Astrocyte (in vitro differentiated cells and primary cell): Measurements from ENCODE around the gene FAM124B. TPM values are rescaled to one million over a fixed set of nuclear protein-coding genes. Genes with fewer than 3 reads are reported as not detected.

Experiments
- DNase-seq: peaks from one replicate; pipeline ENCODE4 v3.0.0-alpha.2; 2010; ENCODE audit warnings: low read depth
- FAIRE-seq: peaks from 2 replicates; lab custom pipeline; 2011; peaks lifted over from hg19 to GRCh38; lab: Jason Lieb, UNC
- H2AFZ ChIP-seq: 2 replicates; pipeline ENCODE4 v1.6.0; 2012; ENCODE audit warnings: low read depth, low read length, inconsistent platforms
- H3K27ac ChIP-seq: 2 replicates; pipeline ENCODE4 v1.5.1; 2011; ENCODE audit warnings: low read depth, low read length, inconsistent platforms
- H3K27me3 ChIP-seq: 2 replicates; pipeline ENCODE4 v1.6.0; 2011; ENCODE audit warnings: low read length, inconsistent platforms; ENCODE audit not compliant: insufficient read depth
- H3K36me3 ChIP-seq: 2 replicates; pipeline ENCODE4 v1.5.1; 2011; ENCODE audit warnings: low read length, inconsistent platforms; ENCODE audit not compliant: insufficient read depth
- H3K4me1 ChIP-seq: 2 replicates; pipeline ENCODE4 v1.5.1; 2011; ENCODE audit warnings: low read length, inconsistent platforms; ENCODE audit not compliant: insufficient read depth
- H3K4me2 ChIP-seq: 2 replicates; pipeline ENCODE4 v1.6.0; 2012; ENCODE audit warnings: low read length, inconsistent platforms
- H3K4me3 ChIP-seq: 2 replicates; pipeline ENCODE4 v1.5.1; 2011; ENCODE audit warnings: low read depth, mild to moderate bottlenecking, low read length, inconsistent platforms; ENCODE audit not compliant: insufficient read depth
- H3K79me2 ChIP-seq: 2 replicates; pipeline ENCODE4 v1.6.0; 2012; ENCODE audit warnings: mild to moderate bottlenecking, low read length, inconsistent platforms; ENCODE audit not compliant: insufficient read depth
- H3K9ac ChIP-seq: 2 replicates; pipeline ENCODE4 v1.6.0; 2012; ENCODE audit warnings: mild to moderate bottlenecking, low read length, inconsistent platforms
- H3K9me3 ChIP-seq: 2 replicates; pipeline ENCODE4 v1.5.1; 2012; ENCODE audit warnings: low read depth, mild to moderate bottlenecking, low read length, inconsistent platforms; ENCODE audit not compliant: insufficient read depth
- H4K20me1 ChIP-seq: 2 replicates; pipeline ENCODE4 v1.6.0; 2012; ENCODE audit warnings: low read length, inconsistent platforms; ENCODE audit not compliant: insufficient read depth
- H3K27ac Mint-ChIP-seq: one replicate; pipeline ENCODE4 v1.8.0; 2021; ENCODE audit warnings: mild to moderate bottlenecking, mixed read lengths; ENCODE audit not compliant: unreplicated experiment
- H3K27me3 Mint-ChIP-seq: one replicate; pipeline ENCODE4 v1.8.0; 2021; ENCODE audit warnings: low read depth, mixed read lengths; ENCODE audit not compliant: unreplicated experiment
- H3K36me3 Mint-ChIP-seq: one replicate; pipeline ENCODE4 v1.8.0; 2021; ENCODE audit warnings: low read depth, mixed read lengths; ENCODE audit not compliant: unreplicated experiment
- H3K4me1 Mint-ChIP-seq: one replicate; pipeline ENCODE4 v1.8.0; 2021; ENCODE audit warnings: low read depth, mixed read lengths; ENCODE audit not compliant: unreplicated experiment
- H3K4me3 Mint-ChIP-seq: one replicate; pipeline ENCODE4 v1.8.0; 2021; ENCODE audit warnings: mild to moderate bottlenecking, moderate library complexity, mixed read lengths; ENCODE audit not compliant: unreplicated experiment
- H3K9me3 Mint-ChIP-seq: one replicate; pipeline ENCODE4 v1.8.0; 2021; ENCODE audit warnings: mild to moderate bottlenecking, mixed read lengths; ENCODE audit not compliant: unreplicated experiment
- CTCF ChIP-seq: IDR thresholded peaks from 2 replicates; pipeline ENCODE4 v1.5.1; 2011; ENCODE audit warnings: low read depth, mild to moderate bottlenecking, inconsistent platforms, low read length, moderate library complexity; ENCODE audit not compliant: insufficient read depth
- EZH2 ChIP-seq: IDR thresholded peaks from 2 replicates; pipeline ENCODE4 v1.6.1; 2012; ENCODE audit warnings: mild to moderate bottlenecking, low read length, inconsistent platforms; ENCODE audit not compliant: insufficient read depth
- total RNA-seq: library from RNA; stranded (reverse); gene quantifications from 2 replicates; pipeline ENCODE4 v1.2.1, GENCODE V29; 2021

The FAM124B gene
- total RNA-seq, 1 donor from 2014 or later: not detected

- no peak overlapping the region for H3K27ac ChIP-seq
- H3K4me3 ChIP-seq: no peak overlapping the region
- FAIRE-seq (no peak), DNase-seq (no peak)
- Mint-ChIP-seq H3K36me3 (peaks cover 2% of the 10 kb centered on the region), H3K27me3 (no peaks in the 10 kb centered on the region), H3K4me1 (no peaks in the 10 kb centered on the region), H3K4me3 (no peak overlapping the region), H3K27ac (no peak overlapping the region), H3K9me3 (peaks cover 13% of the 10 kb centered on the region)
- no peaks in the 10 kb centered on the region for H4K20me1 ChIP-seq
- TF ChIP-seq CTCF: no peak
- TF ChIP-seq EZH2: no peak
- H3K27me3 ChIP-seq: no peaks in the 10 kb centered on the region
- no peaks in the 10 kb centered on the region for H3K36me3 ChIP-seq
- H3K4me1 ChIP-seq: no peaks in the 10 kb centered on the region
- no peaks in the 10 kb centered on the region for H3K79me2 ChIP-seq
- H3K4me2 ChIP-seq: no peak overlapping the region
- no peak overlapping the region for H3K9ac ChIP-seq
- no peak overlapping the region for H2AFZ ChIP-seq
- no peaks in the 10 kb centered on the region for H3K9me3 ChIP-seq
These were observed 25.6 kb upstream of the FAM124B start for GRCh38 chr2:224427471-224427870.

- no peaks in the 10 kb centered on the region for H3K4me1 ChIP-seq
- FAIRE-seq (no peak), DNase-seq (no peak)
- no peak overlapping the region for H3K4me3 Mint-ChIP-seq
- H3K9ac ChIP-seq: no peak overlapping the region
- H3K27me3 Mint-ChIP-seq: no peaks in the 10 kb centered on the region
- H3K27me3 ChIP-seq: no peaks in the 10 kb centered on the region
- H3K36me3 ChIP-seq: no peaks in the 10 kb centered on the region
- no peak overlapping the region for H3K4me2 ChIP-seq
- peaks cover 10% of the 10 kb centered on the region for H3K9me3 Mint-ChIP-seq
- H3K36me3 Mint-ChIP-seq: peaks cover 2% of the 10 kb centered on the region
- H3K9me3 ChIP-seq: no peaks in the 10 kb centered on the region
- TF ChIP-seq EZH2: no peak
- no peak for TF ChIP-seq CTCF
- H3K4me1 Mint-ChIP-seq: no peaks in the 10 kb centered on the region
- H3K4me3 ChIP-seq: no peak overlapping the region
- H3K27ac Mint-ChIP-seq: no peak overlapping the region
- no peak overlapping the region for H2AFZ ChIP-seq
- no peaks in the 10 kb centered on the region for H3K79me2 ChIP-seq
- H3K27ac ChIP-seq: no peak overlapping the region
- no peaks in the 10 kb centered on the region for H4K20me1 ChIP-seq
These were observed 24.7 kb upstream of the FAM124B start for GRCh38 chr2:224426656-224427055.

GRCh38 chr2:224421065-224421464 lies 19.2 kb upstream of the FAM124B start:
- Histone ChIP-seq H3K27ac (no peak overlapping the region), H3K9me3 (no peaks in the 10 kb centered on the region), H3K9ac (no peak overlapping the region), H3K4me3 (no peak overlapping the region), H3K4me1 (no peaks in the 10 kb centered on the region), H2AFZ (no peak overlapping the region), H3K79me2 (no peaks in the 10 kb centered on the region), H3K4me2 (no peak overlapping the region), H3K27me3 (no peaks in the 10 kb centered on the region), H3K36me3 (no peaks in the 10 kb centered on the region), H4K20me1 (no peaks in the 10 kb centered on the region)
- Mint-ChIP-seq H3K9me3 (peaks cover 2% of the 10 kb centered on the region), H3K27me3 (peaks cover 2% of the 10 kb centered on the region), H3K36me3 (no peaks in the 10 kb centered on the region), H3K4me3 (no peak overlapping the region), H3K27ac (no peak overlapping the region), H3K4me1 (peaks cover 6% of the 10 kb centered on the region)
- DNase-seq (no peak), FAIRE-seq (no peak)
- TF ChIP-seq EZH2: no peak
- TF ChIP-seq CTCF: no peak
